ENCODE results near the gene SELP. TPM values are rescaled to one million over a fixed set of nuclear protein-coding genes. Genes with fewer than 3 reads are reported as not detected.

SELP gene
- total and polyA plus RNA-seq, 7 donors = 0.23 to 9.4 (median 3.3) TPM; not detected in 1

GRCh38 chr1:169585181-169585580 is 44.7 kb downstream of the SELP start:
- DNase-seq = no peak
- Histone ChIP-seq H3K27me3 (peaks cover 0 to 11% (median 0%) of the 10 kb centered on the region in 3 donors), H3K4me1 (peaks cover 0 to 12% (median 9%) of the 10 kb centered on the region in 4 donors), H3K9me3 (no peaks in the 10 kb centered on the region), H3K27ac (no peak overlapping the region), H3K36me3 (no peaks in the 10 kb centered on the region), H3K4me3 (no peak overlapping the region)
- intact Hi-C loops (cut with DNase I) = no loop called here
- TF ChIP-seq CTCF (IDR thresholded peaks at IDR 0.05) (no peak), EP300 (IDR thresholded peaks at IDR 0.05) (no peak), POLR2AphosphoS5 (IDR thresholded peaks at IDR 0.05) (no peak), POLR2A (IDR thresholded peaks at IDR 0.05) (no peak)

- Histone ChIP-seq H3K9me3 (no peaks in the 10 kb centered on the region), H3K4me1 (peaks cover 0 to 12% (median 9%) of the 10 kb centered on the region in 4 donors), H3K36me3 (no peaks in the 10 kb centered on the region), H3K27me3 (peaks cover 0 to 11% (median 0%) of the 10 kb centered on the region in 3 donors), H3K4me3 (no peak overlapping the region), H3K27ac (no peak overlapping the region)
- TF ChIP-seq POLR2A (IDR thresholded peaks at IDR 0.05) (no peak), POLR2AphosphoS5 (IDR thresholded peaks at IDR 0.05) (no peak), EP300 (IDR thresholded peaks at IDR 0.05) (no peak), CTCF (IDR thresholded peaks at IDR 0.05) (no peak)
- intact Hi-C loops (cut with DNase I) = no loop called here
- 40 to 61% methylated on average over 4 of the region's 4 CpGs for WGBS, 2 donors
- DNase-seq = no peak
These were observed 45.3 kb downstream of the SELP start for GRCh38 chr1:169584483-169585144.

- Histone ChIP-seq H3K36me3 (no peaks in the 10 kb centered on the region), H3K27me3 (no peaks in the 10 kb centered on the region), H3K4me3 (no peak overlapping the region), H3K27ac (no peak overlapping the region), H3K4me1 (no peaks in the 10 kb centered on the region), H3K9me3 (no peaks in the 10 kb centered on the region)
- DNase-seq = no peak
- TF ChIP-seq POLR2AphosphoS5 (IDR thresholded peaks at IDR 0.05) = no peak
- TF ChIP-seq EP300 (IDR thresholded peaks at IDR 0.05) = no peak
- no peak for TF ChIP-seq CTCF (IDR thresholded peaks at IDR 0.05)
- TF ChIP-seq POLR2A (IDR thresholded peaks at IDR 0.05) = no peak
- intact Hi-C loops (cut with DNase I) = no loop called here
- 31 to 72% methylated on average over 5 of the region's 5 CpGs for WGBS, 2 donors
These were observed 51.8 kb downstream of the SELP start for GRCh38 chr1:169577981-169578738.

- no peak for DNase-seq
- no peak overlapping the region for H3K27ac ChIP-seq
- H3K27me3 ChIP-seq = no peaks in the 10 kb centered on the region
- no peaks in the 10 kb centered on the region for H3K9me3 ChIP-seq
- H3K36me3 ChIP-seq = no peaks in the 10 kb centered on the region
- intact Hi-C loops (cut with DNase I) = no loop called here
- H3K4me3 ChIP-seq = no peak overlapping the region
- H3K4me1 ChIP-seq = peaks cover 0 to 11% (median 3%) of the 10 kb centered on the region in 4 donors
- WGBS, 2 donors = 89 to 96% methylated on average over 1 of the region's 1 CpG
- TF ChIP-seq EP300 (IDR thresholded peaks at IDR 0.05) = no peak
- TF ChIP-seq POLR2AphosphoS5 (IDR thresholded peaks at IDR 0.05) = no peak
- TF ChIP-seq CTCF (IDR thresholded peaks at IDR 0.05) = no peak
- no peak for TF ChIP-seq POLR2A (IDR thresholded peaks at IDR 0.05)
These were observed 53.0 kb downstream of the SELP start for GRCh38 chr1:169576935-169577331.
